GM18873 (cell line): Measurements from ENCODE around the gene CLCN6.

Experiments used
- ATAC-seq: cut with Tn5 transposase; IDR thresholded peaks from one replicate; pipeline ENCODE4 v1.9.1; 2021; ENCODE audit warnings: mild to moderate bottlenecking, moderate library complexity, moderate number of reproducible peaks; ENCODE audit not compliant: unreplicated experiment, low FRiP score

Gene CLCN6

DNA sequence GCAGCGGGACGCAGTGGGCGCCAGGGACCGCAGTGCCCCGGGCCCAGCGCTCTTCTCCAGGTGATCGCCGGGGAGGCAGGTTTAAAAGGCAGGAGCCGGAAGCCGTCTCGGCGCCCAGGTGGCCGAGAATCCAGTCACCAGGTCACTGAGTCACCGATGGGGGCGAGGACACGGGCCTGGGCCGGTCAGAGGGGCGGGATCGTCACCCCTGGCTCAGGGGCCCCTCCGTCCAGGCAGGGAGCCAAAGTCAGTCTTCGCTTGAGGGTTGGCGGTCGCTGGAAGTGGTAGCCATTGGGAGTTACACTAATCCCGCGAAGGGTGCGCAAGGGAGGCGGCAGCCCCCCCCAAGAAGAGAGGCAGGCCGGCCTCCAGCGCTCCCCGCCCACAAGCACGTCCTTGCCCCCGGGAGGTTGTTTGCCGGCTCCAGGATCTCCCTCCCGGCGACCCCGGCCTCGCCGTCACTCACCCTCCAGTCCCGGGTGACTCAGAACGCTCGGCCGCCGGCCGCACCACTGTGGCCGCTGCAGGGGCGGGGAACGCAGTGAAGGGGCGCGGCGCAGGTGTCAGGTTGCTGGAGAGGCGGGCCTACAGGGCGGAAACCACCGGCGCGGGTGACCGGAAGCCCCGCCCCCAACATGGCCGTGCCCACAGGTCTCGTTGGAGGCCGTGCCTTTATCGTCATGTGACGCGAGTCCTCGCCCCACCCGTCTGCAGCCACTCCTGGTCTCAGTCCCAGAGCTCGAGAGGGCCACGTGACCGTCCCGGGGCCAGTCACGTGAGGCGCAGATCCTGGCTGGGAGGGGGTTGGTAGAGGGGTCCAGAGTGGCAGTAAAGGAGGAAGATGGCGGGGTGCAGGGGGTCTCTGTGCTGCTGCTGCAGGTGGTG is at the start of gene CLCN6, which contains the start of gene MTHFR:
CLCN6 (plus strand) TSS at position 770 of the 885 bp plus-strand sequence; CDS start at position 842, 72 bp downstream.
MTHFR (minus strand) TSS at position 543 of the 885 bp plus-strand sequence. CDS start 2,848 bp downstream, outside the sequence.
- peak; percentile 88 for ATAC-seq

GRCh38 chr1:11757047-11757446 is 48.9 kb upstream of the CLCN6 start:
- no peak for ATAC-seq

DNA sequence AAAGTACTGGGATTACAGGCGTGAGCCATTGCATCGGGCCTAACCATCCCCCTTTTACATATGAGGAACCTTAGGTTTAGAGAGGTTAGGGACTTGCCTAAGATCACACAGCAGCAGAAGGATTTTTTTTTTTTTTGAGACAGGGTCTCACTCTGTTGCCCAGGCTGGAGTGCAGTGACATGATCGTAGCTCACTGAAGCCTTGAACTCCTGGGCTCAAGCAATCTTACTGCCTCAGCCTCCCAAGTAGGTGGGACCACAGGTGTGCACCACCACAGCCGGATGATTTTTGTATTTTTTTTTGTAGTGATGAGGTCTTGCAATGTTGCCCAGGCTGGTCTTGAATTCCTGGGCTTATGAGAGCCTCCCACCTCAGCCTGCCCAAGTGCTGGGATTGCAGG is 46.2 kb upstream of the CLCN6 start:
- ATAC-seq = no peak

GRCh38 chr1:11761285-11761684 is 44.7 kb upstream of the CLCN6 start:
- no peak for ATAC-seq

DNA sequence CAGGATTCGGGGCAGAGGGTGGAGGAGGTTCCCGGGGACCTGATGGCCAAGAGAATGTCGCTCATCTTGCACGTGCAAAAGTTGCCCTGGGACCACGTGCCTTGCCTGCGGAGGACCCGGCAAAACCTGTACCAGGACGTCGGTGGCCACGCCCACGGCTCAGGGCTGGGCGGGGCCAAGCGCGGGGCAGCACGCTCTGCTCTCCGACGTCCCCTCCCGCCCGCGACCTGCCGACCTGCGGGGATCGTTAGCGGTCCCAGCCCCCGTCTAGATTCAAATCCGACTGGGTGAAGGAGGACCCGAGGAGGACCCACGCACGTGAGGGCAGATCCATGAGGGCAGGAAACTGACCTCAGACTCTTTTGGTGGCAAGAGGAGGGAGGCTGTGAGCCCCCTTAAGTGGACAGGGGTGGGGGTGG is 44.0 kb upstream of the CLCN6 start, which contains the start of gene C1orf167:
C1orf167 (plus strand) TSS at position 206 of the 419 bp plus-strand sequence. CDS start 2,208 bp downstream, outside the sequence.
- no peak for ATAC-seq

DNA sequence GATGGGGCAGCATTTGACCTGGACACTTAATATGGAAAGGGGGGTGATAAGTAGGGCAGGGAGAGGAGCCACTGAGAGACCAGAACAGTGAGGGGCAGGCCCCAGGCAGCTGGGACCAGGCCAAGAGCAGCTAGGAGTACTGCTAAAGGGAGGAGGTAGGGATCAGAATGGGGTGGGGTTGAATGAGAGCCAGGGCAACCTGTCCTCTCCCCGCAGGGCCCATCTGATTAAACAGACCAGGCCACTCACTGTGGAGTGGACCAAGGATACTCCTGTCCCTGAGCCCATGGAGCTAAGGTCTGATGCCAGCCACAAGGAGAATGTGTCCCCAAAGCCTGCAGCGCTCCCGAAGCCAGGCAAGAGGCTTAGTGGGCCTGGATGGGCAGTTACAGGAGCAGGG is 41.9 kb upstream of the CLCN6 start:
- ATAC-seq = no peak

DNA sequence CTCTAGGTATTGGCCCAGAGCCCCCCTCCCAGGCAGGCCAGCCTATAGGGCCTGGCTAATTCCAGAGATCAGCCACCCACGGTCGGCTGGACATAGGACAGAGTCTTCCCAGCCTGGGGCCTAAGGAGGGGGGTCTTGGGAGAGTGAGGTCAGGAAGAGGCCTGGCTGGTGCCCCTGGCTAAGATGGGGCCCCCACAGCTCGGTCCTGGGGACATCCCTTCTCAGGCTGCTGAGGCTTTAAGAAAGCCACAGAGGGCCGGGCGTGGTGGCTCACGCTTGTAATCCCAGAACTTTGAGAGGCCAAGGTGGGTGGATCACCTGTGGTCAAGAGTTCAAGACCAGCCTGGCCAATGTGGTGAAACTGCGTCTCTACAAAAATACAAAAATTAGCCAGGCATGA is 41.5 kb upstream of the CLCN6 start:
- ATAC-seq = no peak

- ATAC-seq = no peak
These were observed 40.1 kb upstream of the CLCN6 start for GRCh38 chr1:11765661-11766428.

- ATAC-seq = no peak
These were observed 39.6 kb upstream of the CLCN6 start for GRCh38 chr1:11766429-11766776.

GRCh38 chr1:11767922-11768704 is 37.9 kb upstream of the CLCN6 start:
- no peak for ATAC-seq

- ATAC-seq = no peak
These were observed 37.2 kb upstream of the CLCN6 start for GRCh38 chr1:11768821-11769220.

DNA sequence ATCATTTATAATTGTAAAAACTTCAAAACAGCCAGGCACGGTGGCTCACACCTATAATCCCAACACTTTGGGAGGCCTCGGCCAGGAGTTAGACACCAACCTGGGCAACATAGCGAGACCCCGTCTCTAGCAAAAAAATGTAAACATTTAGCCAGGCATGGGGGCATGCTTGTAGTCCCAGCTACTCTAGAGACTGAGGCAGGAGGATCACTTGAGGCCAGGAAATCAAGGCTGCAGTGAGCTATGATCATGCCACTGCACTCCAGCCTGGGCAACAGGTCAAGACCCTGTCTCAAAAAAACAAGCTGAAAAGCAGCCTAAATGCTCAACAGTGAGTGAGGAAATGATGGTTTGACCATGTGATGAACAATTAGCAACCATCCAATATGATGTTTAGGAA is 36.7 kb upstream of the CLCN6 start:
- ATAC-seq = no peak

- no peak for ATAC-seq
These were observed 36.0 kb upstream of the CLCN6 start for GRCh38 chr1:11770011-11770410.

GRCh38 chr1:11771481-11772043 is 34.4 kb upstream of the CLCN6 start:
- ATAC-seq = no peak

DNA sequence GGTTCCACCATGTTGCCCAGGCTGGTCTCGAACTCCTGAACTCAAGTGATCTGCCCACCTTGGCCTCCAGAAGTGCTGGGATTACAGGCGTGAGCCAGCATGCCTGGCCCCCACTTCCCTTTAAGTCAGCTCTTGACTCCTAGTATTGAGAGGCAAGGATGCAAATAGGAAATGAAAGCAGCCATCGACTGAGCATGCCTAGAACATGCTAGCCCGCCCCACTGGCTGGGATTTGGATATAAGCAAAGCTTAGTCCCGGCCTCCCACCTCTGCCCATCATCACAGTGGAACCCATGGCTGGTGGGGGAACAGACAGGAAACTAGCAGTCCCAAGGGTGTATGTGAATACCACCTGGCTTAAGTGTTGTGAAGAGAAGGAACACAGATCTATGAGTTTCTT is 33.5 kb upstream of the CLCN6 start:
- ATAC-seq = no peak

- no peak for ATAC-seq
These were observed 31.2 kb upstream of the CLCN6 start for GRCh38 chr1:11774753-11775152.

- ATAC-seq = no peak
These were observed 28.2 kb upstream of the CLCN6 start for GRCh38 chr1:11777658-11778322.

GRCh38 chr1:11778336-11778735 is 27.7 kb upstream of the CLCN6 start:
- ATAC-seq = no peak

GRCh38 chr1:11778844-11779623 is 27.0 kb upstream of the CLCN6 start:
- ATAC-seq = no peak
